Esophagus muscularis mucosa (tissue), 4 donors: ENCODE data around the gene SELENOK. TPM values are rescaled to one million over a fixed set of nuclear protein-coding genes. Genes with fewer than 3 reads are reported as not detected.

Experiments used
- DNase-seq: peaks from one replicate; pipeline ENCODE4 v3.0.0-alpha.2; 2017; ENCODE audit errors: extremely low spot score
- H3K27ac ChIP-seq, 4 donors: fragments of 200-600 bp; sonication (generic); replicated peaks in 1 of 4; 1 replicate in 3 of 4; 2 replicates in 1 of 4; pipeline ENCODE4 v1.5.1; 2016 to 2019; ENCODE audit warnings: mild to moderate bottlenecking in 1 of 4
- H3K27me3 ChIP-seq, 4 donors: fragments of 200-600 bp; sonication (generic); one replicate each; pipeline versions ENCODE4 v1.5.1 to v1.6.0; 2016 to 2019
- H3K36me3 ChIP-seq, 4 donors: fragments of 200-600 bp; sonication (generic); one replicate each; pipeline ENCODE4 v1.5.1; 2016 to 2019
- H3K4me1 ChIP-seq, 4 donors: fragments of 200-600 bp; sonication (generic); one replicate each; pipeline ENCODE4 v1.5.1; 2016 to 2019
- H3K4me3 ChIP-seq, 4 donors: fragments of 200-600 bp; sonication (generic); 1 replicate in 2 of 4; 2 replicates in 2 of 4; pipeline ENCODE4 v1.5.1; 2016 to 2019; ENCODE audit warnings: mild to moderate bottlenecking in 4 of 4, moderate library complexity in 1 of 4
- H3K9me3 ChIP-seq, 4 donors: fragments of 200-600 bp; sonication (generic); 1 replicate in 3 of 4; 2 replicates in 1 of 4; pipeline ENCODE4 v1.5.1; 2016 to 2019
- CTCF ChIP-seq, 3 experiments: fragments of 200-600 bp in 2 of 3; fragments of 450-650 bp in 1 of 3; sonication (generic) in 2 of 3; IDR thresholded peaks; one replicate each; pipeline ENCODE4 v1.5.1; 2017 to 2019; ENCODE audit warnings: antibody characterized with exemption in 3 of 3, mild to moderate bottlenecking in 2 of 3, moderate library complexity in 1 of 3
- EP300 ChIP-seq: sonication (generic); formaldehyde crosslinking; IDR thresholded peaks from one replicate; pipeline ENCODE4 v1.6.1; 2017; ENCODE audit warnings: antibody characterized with exemption
- POLR2A ChIP-seq: fragments of 450-650 bp; IDR thresholded peaks from one replicate; pipeline ENCODE4 v1.6.1; 2017; ENCODE audit warnings: antibody characterized with exemption, moderate library complexity, mild to moderate bottlenecking, low read depth
- POLR2AphosphoS5 ChIP-seq, 2 donors: sonication (generic); formaldehyde crosslinking; IDR thresholded peaks; one replicate each; pipeline ENCODE4 v1.6.1; 2017; ENCODE audit warnings: antibody characterized with exemption in 2 of 2
- WGBS: methylation state at CpG from one replicate; pipeline ENCODE4 v1.1.5; 2018; 5-methylcytosine and 5-hydroxymethylcytosine counted together
- intact Hi-C: fragments of 100-400 bp; cut with DNase I; formaldehyde crosslinking; loops from one replicate; pipeline ENCODE4 v1.15.1; 2023
- total RNA-seq, 4 donors: library from RNA; depleted of rRNA; stranded (reverse); fragments of >200 nt; gene quantifications; one replicate each; pipeline versions ENCODE4 v1.1.0 to v1.2.1, GENCODE V29; 2016

SELENOK gene
- total RNA-seq, 4 donors from 2014 or later = 48.8 to 75.3 (median 68.4) TPM

- H3K9me3 ChIP-seq = peaks cover 0 to 19% (median 11%) of the 10 kb centered on the region in 4 donors
- no peak for DNase-seq
- no peaks in the 10 kb centered on the region for H3K4me1 ChIP-seq
- H3K27ac ChIP-seq = no peak overlapping the region
- TF ChIP-seq POLR2A = no peak
- no peak for TF ChIP-seq CTCF (IDR thresholded peaks at IDR 0.05)
- TF ChIP-seq POLR2AphosphoS5 (IDR thresholded peaks at IDR 0.05) = no peak
- TF ChIP-seq EP300 = no peak
- H3K36me3 ChIP-seq = no peaks in the 10 kb centered on the region
- peaks cover 0 to 9% (median 0%) of the 10 kb centered on the region in 4 donors for H3K27me3 ChIP-seq
- H3K4me3 ChIP-seq = no peak overlapping the region
- 61% methylated on average over 1 of the region's 1 CpG for WGBS
- intact Hi-C loops = no loop called here
Observed at GRCh38 chr3:53921296-53921695, 29.6 kb upstream of the SELENOK start.

GRCh38 chr3:53919741-53920140 lies 28.1 kb upstream of the SELENOK start:
- H3K4me1 ChIP-seq = no peaks in the 10 kb centered on the region
- WGBS = 85% methylated on average over 2 of the region's 2 CpGs
- H3K27ac ChIP-seq = no peak overlapping the region
- H3K27me3 ChIP-seq = peaks cover 0 to 9% (median 0%) of the 10 kb centered on the region in 4 donors
- H3K9me3 ChIP-seq = peaks cover 0 to 19% (median 11%) of the 10 kb centered on the region in 4 donors
- no peak for DNase-seq
- TF ChIP-seq CTCF (IDR thresholded peaks at IDR 0.05) (no peak), EP300 (no peak), POLR2A (no peak), POLR2AphosphoS5 (IDR thresholded peaks at IDR 0.05) (no peak)
- intact Hi-C loops = no loop called here
- no peak overlapping the region for H3K4me3 ChIP-seq
- no peaks in the 10 kb centered on the region for H3K36me3 ChIP-seq

GRCh38 chr3:53913401-53913800 lies 21.7 kb upstream of the SELENOK start:
- TF ChIP-seq POLR2AphosphoS5 (IDR thresholded peaks at IDR 0.05) (no peak), EP300 (no peak), POLR2A (no peak), CTCF (IDR thresholded peaks at IDR 0.05) (no peak)
- H3K36me3 ChIP-seq = no peaks in the 10 kb centered on the region
- no peak overlapping the region for H3K4me3 ChIP-seq
- 77% methylated on average over 8 of the region's 8 CpGs for WGBS
- no peak overlapping the region for H3K27ac ChIP-seq
- intact Hi-C loops = no loop called here
- H3K27me3 ChIP-seq = peaks cover 0 to 19% (median 0%) of the 10 kb centered on the region in 4 donors
- peaks cover 0 to 5% (median 2%) of the 10 kb centered on the region in 4 donors for H3K9me3 ChIP-seq
- no peak for DNase-seq
- no peaks in the 10 kb centered on the region for H3K4me1 ChIP-seq

- 71% methylated on average over 5 of the region's 5 CpGs for whole genome bisulfite sequencing
- H3K9me3 ChIP-seq = no peaks in the 10 kb centered on the region
- peaks cover 0 to 19% (median 0%) of the 10 kb centered on the region in 4 donors for H3K27me3 ChIP-seq
- DNase-seq = no peak
- intact Hi-C loops = no loop called here
- H3K4me1 ChIP-seq = no peaks in the 10 kb centered on the region
- H3K36me3 ChIP-seq = no peaks in the 10 kb centered on the region
- TF ChIP-seq CTCF (IDR thresholded peaks at IDR 0.05) (no peak), POLR2AphosphoS5 (IDR thresholded peaks at IDR 0.05) (no peak), POLR2A (no peak), EP300 (no peak)
- H3K27ac ChIP-seq = no peak overlapping the region
- no peak overlapping the region for H3K4me3 ChIP-seq
Observed at GRCh38 chr3:53902711-53903110, 11.1 kb upstream of the SELENOK start.

- no peaks in the 10 kb centered on the region for H3K36me3 ChIP-seq
Observed at GRCh38 chr3:53902067-53902466, 10.4 kb upstream of the SELENOK start.

More at GRCh38 chr3:53902067-53902466, 10.4 kb upstream of the SELENOK start:
- 16% methylated on average over 1 of the region's 1 CpG for WGBS
- Histone ChIP-seq H3K4me3 (no peak overlapping the region), H3K4me1 (no peaks in the 10 kb centered on the region), H3K27me3 (peaks cover 0 to 25% (median 0%) of the 10 kb centered on the region in 4 donors), H3K9me3 (no peaks in the 10 kb centered on the region), H3K27ac (no peak overlapping the region)
- intact Hi-C loops = no loop called here
- no peak for DNase-seq
- TF ChIP-seq POLR2AphosphoS5 (IDR thresholded peaks at IDR 0.05) = no peak
- no peak for TF ChIP-seq EP300
- no peak for TF ChIP-seq POLR2A
- TF ChIP-seq CTCF (IDR thresholded peaks at IDR 0.05) = no peak
